HG03442 (cell line): ENCODE measurements around the gene NT5DC3.
"Not testable (repeated sequence)": the region's sequence is repeated elsewhere in the genome, so short reads cannot be mapped to it uniquely, and the experiment has no call there.

ENCODE experiments used
- ATAC-seq: cut with Tn5 transposase; IDR thresholded peaks from one replicate; pipeline ENCODE4 v1.9.1; 2021; ENCODE audit warnings: mild to moderate bottlenecking, moderate library complexity; ENCODE audit not compliant: unreplicated experiment

NT5DC3 gene

GRCh38 chr12:103855896-103856657 is 15.0 kb upstream of the NT5DC3 start:
- ATAC-seq: no peak

DNA sequence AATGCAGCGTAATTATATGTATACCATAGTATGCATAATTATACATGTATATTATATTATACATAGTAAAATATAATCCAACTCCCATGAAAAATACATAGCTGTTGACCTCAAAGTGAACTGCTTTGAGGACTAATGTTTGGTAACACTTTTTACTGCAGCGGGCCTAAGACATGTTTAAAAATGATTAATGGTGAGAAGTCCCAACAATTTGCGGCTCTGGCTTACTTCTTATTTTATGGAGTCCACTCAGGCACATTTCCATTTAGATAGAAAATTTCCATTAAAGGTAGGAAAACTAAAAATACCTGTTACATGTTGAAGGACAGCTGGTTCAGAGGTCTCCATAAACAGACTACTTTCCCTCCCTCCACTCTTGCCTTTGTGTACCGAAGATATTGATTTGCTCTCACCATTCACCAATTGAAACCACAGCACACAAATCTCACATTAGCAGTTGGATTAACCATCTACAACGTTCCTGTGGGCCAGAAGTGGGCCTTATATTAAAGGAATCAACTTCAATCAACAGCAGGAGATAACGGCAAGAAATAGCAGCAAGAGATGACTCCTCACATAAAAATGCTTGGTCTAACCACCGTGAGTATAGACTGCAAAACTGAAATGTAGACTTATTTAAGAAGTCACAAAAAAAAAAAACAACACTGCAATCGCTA is 14.1 kb upstream of the NT5DC3 start:
- ATAC-seq: no peak

- ATAC-seq: no peak
Observed at GRCh38 chr12:103854372-103854973, 13.4 kb upstream of the NT5DC3 start.

DNA sequence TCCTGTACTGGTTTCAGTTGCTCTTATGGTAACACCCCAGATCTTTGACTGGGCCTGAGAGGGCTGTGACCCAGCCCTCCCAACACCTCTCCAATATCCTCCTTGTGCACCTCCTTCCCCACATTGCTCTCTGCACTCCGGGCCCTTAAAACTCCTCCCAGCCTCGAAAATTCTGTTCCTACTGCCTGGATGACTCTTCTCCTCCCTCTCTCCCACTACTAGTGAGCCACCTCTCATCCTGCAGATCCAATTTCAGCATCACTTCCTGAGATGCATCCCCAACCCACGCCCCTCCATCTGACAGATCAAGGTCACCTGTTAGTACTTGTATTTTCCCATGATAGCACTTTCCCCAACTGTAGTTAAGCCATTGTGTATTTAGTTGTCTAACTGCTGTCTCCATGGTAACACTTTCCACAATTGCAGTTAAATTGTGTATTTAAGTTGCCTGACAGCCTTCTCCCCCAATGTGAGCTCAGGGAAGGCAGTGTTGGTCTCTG is 11.5 kb upstream of the NT5DC3 start:
- no peak for ATAC-seq

DNA sequence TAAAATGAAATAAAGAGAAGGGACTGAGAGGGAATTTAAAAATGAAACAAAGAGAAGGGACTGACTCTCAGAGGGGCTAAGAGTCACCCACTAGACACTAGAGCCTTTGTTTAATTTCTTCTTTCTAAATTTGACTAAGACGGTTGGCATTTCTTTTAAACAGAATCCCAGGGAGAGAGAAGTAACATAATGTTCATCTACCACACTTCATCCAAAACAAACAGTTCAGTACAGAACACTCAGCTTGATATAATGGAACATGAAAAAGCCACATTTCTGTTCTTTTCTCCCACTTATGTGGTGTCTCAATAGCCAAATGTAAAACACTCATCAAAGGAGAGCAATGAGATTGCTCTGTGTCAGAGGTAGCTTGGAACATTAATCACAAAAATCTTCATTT is 10.1 kb upstream of the NT5DC3 start:
- no peak for ATAC-seq

- no peak for ATAC-seq
Observed at GRCh38 chr12:103850429-103850828, 9.4 kb upstream of the NT5DC3 start.

DNA sequence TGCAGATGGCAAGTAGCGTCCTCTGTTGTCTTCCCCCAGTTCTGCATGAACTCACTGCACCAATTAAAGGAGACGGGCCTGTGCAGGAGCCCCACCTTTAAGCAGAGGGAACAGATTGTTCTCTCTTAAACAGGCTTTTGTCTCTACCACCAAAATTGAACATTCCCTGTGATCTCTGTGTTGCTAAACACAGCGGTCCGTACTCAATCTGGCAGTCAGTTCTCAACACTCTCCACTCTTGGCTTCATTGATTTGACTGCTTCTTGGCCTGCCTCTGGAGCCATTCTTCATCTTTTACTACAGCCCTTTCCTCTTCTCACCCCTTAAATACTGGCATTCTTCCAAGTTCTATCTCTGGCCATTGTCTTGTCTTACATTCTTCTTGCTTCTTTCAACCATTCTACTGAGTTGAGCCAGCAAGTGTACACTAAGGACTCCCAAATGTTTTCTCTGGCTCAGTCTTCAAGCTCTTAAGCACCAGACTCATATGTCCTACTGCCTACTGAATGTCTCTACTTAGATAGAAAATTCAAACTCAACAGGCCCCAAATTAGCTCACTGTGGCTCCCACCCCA is 8.0 kb upstream of the NT5DC3 start:
- ATAC-seq: no peak

- no peak for ATAC-seq
Observed at GRCh38 chr12:103848143-103848542, 7.1 kb upstream of the NT5DC3 start.

DNA sequence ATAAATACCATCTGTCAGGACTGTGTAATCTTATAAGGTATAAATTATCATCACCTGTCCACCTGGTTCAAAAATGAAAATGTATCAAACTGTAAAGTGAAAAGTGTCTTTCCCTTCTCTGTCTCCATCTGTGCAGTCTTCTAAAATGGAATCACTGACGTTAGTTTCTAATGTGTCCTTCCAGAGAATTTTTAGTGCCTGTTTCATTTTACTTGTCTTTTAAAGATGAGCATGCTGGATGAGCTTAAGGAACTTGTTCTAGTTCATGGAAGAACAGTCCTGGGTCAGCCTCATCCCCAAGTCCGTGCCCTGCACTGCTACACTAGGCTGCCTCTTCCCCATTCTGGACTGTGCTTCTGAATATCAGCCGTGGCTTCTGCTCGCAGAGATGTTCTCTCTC is 5.4 kb upstream of the NT5DC3 start:
- ATAC-seq: no peak

GRCh38 chr12:103844305-103844704 is 3.3 kb upstream of the NT5DC3 start:
- no peak for ATAC-seq

GRCh38 chr12:103841690-103842584 is 903 bp upstream of the NT5DC3 start:
- peak; percentile 7 for ATAC-seq

- peak; percentile 32 for ATAC-seq
Observed at GRCh38 chr12:103840462-103840875, 565 bp downstream of the NT5DC3 start.

DNA sequence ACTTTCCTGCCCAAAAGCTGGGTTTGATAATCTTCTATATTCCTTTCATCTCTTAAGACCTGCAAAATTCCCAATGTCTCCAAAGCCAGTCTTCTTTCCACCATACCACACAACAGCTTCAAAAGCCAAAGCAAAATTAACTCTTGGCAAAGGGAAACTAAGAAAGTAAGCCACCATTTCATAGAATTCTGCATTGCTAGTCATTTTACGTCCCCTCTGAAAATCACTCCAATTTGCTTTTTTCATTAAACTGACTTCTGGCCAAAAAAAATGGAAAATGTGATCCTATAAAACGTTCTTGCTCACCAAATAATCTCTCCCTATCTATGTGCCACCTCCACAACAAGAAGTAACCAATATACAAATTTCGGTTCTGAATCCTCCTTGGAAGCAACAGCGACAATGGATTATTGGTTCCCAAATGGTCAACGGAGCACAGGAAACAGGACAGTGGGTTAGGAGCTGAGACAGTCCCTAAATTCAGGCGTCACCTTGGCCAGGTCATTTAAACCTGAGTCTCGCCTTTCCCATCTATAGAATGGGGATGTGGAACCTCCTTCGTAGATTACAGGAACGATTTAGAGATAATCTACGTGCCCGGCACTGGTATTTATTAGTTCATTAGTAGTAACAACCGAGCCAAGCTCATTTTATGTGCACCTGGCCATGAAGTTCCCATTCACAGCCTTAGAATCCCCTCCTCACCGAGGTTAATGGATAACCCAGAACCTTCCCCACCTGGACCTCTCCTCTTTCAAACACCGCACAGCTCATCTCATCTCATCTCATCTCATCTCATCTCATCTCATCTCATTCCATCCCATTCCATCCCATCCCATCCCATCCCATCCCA is 1.2 kb downstream of the NT5DC3 start:
- no peak for ATAC-seq

- no peak for ATAC-seq
Observed at GRCh38 chr12:103839103-103839502, 1.9 kb downstream of the NT5DC3 start.

DNA sequence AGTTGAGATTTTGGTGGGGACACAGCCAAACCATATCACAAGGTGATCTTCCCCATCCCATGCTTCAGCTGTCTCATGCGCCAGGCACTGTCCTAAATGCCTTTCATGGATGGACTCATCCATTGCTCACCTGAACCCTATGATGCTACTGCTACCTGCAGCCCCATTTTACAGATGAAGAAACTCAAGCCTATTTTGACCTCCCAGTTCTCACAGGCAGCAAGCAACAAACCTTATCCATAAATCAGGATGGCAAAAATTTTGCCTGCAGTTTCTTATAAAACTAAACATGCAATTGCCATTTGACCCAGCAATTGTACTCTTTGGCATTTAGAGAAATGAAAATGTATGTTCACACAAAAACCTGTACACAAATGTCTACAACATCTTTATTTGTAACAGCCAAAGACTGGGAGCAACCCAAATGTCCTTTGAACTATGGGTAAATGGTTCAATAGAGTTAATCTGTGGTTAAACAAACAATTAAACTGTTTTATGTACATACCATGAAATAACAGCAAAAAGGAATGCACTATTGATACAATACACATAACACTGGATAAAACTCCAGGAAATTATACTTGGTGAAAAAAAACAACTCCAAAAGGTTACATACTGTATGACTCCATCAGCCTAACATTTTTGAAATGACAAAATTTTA is 2.6 kb downstream of the NT5DC3 start:
- no peak for ATAC-seq

GRCh38 chr12:103836345-103836744 is 4.7 kb downstream of the NT5DC3 start:
- no peak for ATAC-seq

DNA sequence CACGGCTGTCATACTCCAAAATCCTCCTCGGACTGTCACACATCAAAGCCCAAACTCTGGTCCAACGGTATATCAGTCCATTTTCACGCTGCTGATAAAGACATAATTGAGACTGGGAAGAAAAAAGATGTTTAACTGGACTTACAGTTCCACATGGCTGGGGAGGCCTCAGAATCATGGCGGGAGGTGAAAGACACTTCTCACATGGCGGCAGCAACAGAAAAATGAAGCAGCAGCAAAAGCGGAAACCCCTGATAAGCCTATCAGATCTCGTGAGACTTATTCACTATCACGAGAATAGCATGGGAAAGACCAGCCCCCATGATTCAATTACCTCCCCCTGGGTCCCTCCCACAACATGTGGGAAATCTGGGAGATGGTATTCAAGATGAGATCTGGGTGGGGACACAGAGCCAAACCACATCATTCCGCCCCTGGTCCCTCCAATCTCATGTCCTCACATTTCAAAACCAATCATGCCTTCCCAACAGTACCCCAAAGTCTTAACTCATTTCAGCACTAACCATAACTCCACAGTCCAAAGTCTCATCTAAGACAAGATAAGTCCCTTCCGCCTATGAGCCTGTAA is 5.2 kb downstream of the NT5DC3 start:
- ATAC-seq: not testable (repeated sequence)

GRCh38 chr12:103834942-103835341 is 6.1 kb downstream of the NT5DC3 start:
- ATAC-seq: no peak

DNA sequence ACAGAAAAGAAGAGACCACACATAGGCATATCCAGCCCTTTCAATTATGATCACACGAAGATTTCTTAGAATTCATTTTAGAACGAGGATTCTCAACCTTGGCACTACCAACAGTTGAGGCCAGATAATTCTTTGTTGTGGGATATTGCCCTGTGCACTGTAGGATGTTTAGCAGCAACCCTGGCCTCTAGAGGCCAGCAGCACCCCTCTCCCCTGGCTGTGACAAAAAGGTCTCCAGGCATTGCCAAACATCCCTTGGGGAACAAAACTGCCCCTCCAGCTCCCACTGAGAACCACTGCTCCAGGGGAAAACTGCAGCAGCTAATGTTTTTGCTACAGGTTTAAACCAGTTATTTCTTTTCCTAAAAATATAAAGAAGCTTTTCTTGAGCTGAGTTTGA is 7.1 kb downstream of the NT5DC3 start:
- ATAC-seq: no peak
